GM21529 (cell line): ENCODE data around the gene TUBGCP2.
"Not testable (repeated sequence)": the region's sequence is repeated elsewhere in the genome, so short reads cannot be mapped to it uniquely, and the experiment has no call there.

Source experiments
- ATAC-seq: cut with Tn5 transposase; IDR thresholded peaks from one replicate; pipeline ENCODE4 v1.9.1; 2021; ENCODE audit not compliant: unreplicated experiment

TUBGCP2 gene

GRCh38 chr10:133267829-133268228 lies 40.8 kb downstream of the TUBGCP2 start:
- no peak for ATAC-seq

GRCh38 chr10:133267293-133267692 lies 41.4 kb downstream of the TUBGCP2 start:
- no peak for ATAC-seq

GRCh38 chr10:133266056-133266795 lies 42.4 kb downstream of the TUBGCP2 start:
- no peak for ATAC-seq

GRCh38 chr10:133265052-133265451 lies 43.6 kb downstream of the TUBGCP2 start:
- not testable (repeated sequence) for ATAC-seq

- no peak for ATAC-seq
Observed at GRCh38 chr10:133264461-133264860, 44.2 kb downstream of the TUBGCP2 start.

GRCh38 chr10:133263674-133264073 lies 45.0 kb downstream of the TUBGCP2 start:
- no peak for ATAC-seq

GRCh38 chr10:133262696-133263095 lies 46.0 kb downstream of the TUBGCP2 start:
- ATAC-seq = no peak

GRCh38 chr10:133261726-133262325 lies 46.8 kb downstream of the TUBGCP2 start:
- ATAC-seq = peak; percentile 60

- peak; percentile 57 for ATAC-seq
Observed at GRCh38 chr10:133260895-133261725, 47.6 kb downstream of the TUBGCP2 start.

GRCh38 chr10:133259602-133259989 lies 49.1 kb downstream of the TUBGCP2 start:
- no peak for ATAC-seq

- no peak for ATAC-seq
Observed at GRCh38 chr10:133258818-133259601, 49.7 kb downstream of the TUBGCP2 start.

- peak; percentile 29 for ATAC-seq
Observed at GRCh38 chr10:133258066-133258817, 50.4 kb downstream of the TUBGCP2 start.

GRCh38 chr10:133257489-133258065 lies 51.1 kb downstream of the TUBGCP2 start:
- peak; percentile 13 for ATAC-seq

- no peak for ATAC-seq
Observed at GRCh38 chr10:133255323-133255722, 53.3 kb downstream of the TUBGCP2 start.

- no peak for ATAC-seq
Observed at GRCh38 chr10:133254421-133255120, 54.1 kb downstream of the TUBGCP2 start.

- no peak for ATAC-seq
Observed at GRCh38 chr10:133253361-133253955, 55.2 kb downstream of the TUBGCP2 start.

- ATAC-seq = no peak
Observed at GRCh38 chr10:133252223-133252552, 56.5 kb downstream of the TUBGCP2 start.

- ATAC-seq = no peak
Observed at GRCh38 chr10:133251388-133252222, 57.1 kb downstream of the TUBGCP2 start.
